Colonic mucosa (tissue), 4 donors: ENCODE measurements around the gene MEAF6. TPM values are rescaled to one million over a fixed set of nuclear protein-coding genes. Genes with fewer than 3 reads are reported as not detected.
"Not testable (repeated sequence)": the region's sequence is repeated elsewhere in the genome, so short reads cannot be mapped to it uniquely, and the experiment has no call there.

Experiments
- DNase-seq: peaks from one replicate; pipeline ENCODE4 v3.0.0-alpha.2; 2020
- H3K27ac ChIP-seq: fragments of 200-600 bp; one replicate; pipeline ENCODE4 v1.8.0; 2021
- H3K27me3 ChIP-seq: fragments of 200-600 bp; one replicate; pipeline ENCODE4 v1.8.0; 2021
- H3K36me3 ChIP-seq: fragments of 200-600 bp; one replicate; pipeline ENCODE4 v1.8.0; 2021
- H3K4me1 ChIP-seq: fragments of 200-600 bp; one replicate; pipeline ENCODE4 v1.8.0; 2021; ENCODE audit warnings: mild to moderate bottlenecking
- H3K4me3 ChIP-seq: fragments of 200-600 bp; one replicate; pipeline ENCODE4 v1.8.0; 2021
- H3K9ac ChIP-seq, 2 donors: one replicate each; pipeline ENCODE4 v1.7.0; 2013; ENCODE audit warnings: control low read depth in 2 of 2, low read depth in 2 of 2, low read length in 2 of 2
- H3K9me3 ChIP-seq: fragments of 200-600 bp; one replicate; pipeline ENCODE4 v1.8.0; 2021
- intact Hi-C: fragments of 100-400 bp; cut with DNase I; formaldehyde crosslinking; loops from one replicate; pipeline ENCODE4 v1.14.1; 2022
- total RNA-seq, 2 donors: library from RNA; stranded (reverse); fragmentation: NEBNext Ultra II Directional in 1 of 2; extraction: Animal tissue kit (Norgen Biotek cat#: 25700) in 1 of 2; gene quantifications; one replicate each; pipeline ENCODE4 v1.2.1, GENCODE V29; 2021
- TF ChIP-seq, protein P1 (sequence below): fragments of 200-600 bp; IDR thresholded peaks from one replicate; pipeline ENCODE4 v1.8.0; 2022; ENCODE audit warnings: antibody characterized with exemption, mild to moderate bottlenecking
- donor health status: healthy.
- donor health status: DM: no; HTN: no; CAD: no.
- donor health status: DM: no; HTN: no; CAD: no.

Gene MEAF6
- total RNA-seq, 2 donors from 2014 or later: 32.9 to 40.6 TPM

- Histone ChIP-seq H3K4me1 (peaks cover 5% of the 10 kb centered on the region), H3K36me3 (no peaks in the 10 kb centered on the region), H3K9me3 (no peaks in the 10 kb centered on the region), H3K9ac (peak overlapping the region; percentile 67 to 98), H3K4me3 (peak overlapping the region; percentile 99), H3K27ac (peak overlapping the region; percentile 68), H3K27me3 (no peaks in the 10 kb centered on the region)
- TF ChIP-seq, protein P1, sequence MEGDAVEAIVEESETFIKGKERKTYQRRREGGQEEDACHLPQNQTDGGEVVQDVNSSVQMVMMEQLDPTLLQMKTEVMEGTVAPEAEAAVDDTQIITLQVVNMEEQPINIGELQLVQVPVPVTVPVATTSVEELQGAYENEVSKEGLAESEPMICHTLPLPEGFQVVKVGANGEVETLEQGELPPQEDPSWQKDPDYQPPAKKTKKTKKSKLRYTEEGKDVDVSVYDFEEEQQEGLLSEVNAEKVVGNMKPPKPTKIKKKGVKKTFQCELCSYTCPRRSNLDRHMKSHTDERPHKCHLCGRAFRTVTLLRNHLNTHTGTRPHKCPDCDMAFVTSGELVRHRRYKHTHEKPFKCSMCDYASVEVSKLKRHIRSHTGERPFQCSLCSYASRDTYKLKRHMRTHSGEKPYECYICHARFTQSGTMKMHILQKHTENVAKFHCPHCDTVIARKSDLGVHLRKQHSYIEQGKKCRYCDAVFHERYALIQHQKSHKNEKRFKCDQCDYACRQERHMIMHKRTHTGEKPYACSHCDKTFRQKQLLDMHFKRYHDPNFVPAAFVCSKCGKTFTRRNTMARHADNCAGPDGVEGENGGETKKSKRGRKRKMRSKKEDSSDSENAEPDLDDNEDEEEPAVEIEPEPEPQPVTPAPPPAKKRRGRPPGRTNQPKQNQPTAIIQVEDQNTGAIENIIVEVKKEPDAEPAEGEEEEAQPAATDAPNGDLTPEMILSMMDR: no peak
- no peak for DNase-seq
- intact Hi-C loops: no loop called here
Observed at GRCh38 chr1:37553598-37553926, 39.0 kb upstream of the MEAF6 start.

DNA sequence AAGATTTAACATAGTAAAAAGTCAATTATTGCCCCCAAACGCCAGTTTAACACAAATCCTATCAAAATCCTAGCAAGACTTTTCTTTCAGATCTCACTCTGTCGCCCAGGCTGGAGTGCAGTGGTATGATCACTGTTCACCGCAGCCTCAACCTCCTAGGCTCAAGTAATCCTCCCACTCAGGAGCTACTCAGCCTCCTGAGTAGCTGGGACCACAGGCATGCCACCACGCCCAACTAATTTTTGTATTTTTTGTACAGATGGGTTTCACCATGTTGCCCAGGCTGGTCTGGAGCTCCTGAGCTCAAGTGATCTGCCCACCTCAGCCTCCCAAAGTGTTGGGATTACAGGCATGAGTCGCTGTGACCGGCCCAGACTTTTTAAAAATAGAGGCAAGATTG, 34.8 kb upstream of the MEAF6 start:
- DNase-seq: no peak
- TF ChIP-seq, protein P1: no peak

GRCh38 chr1:37545019-37545418, 30.5 kb upstream of the MEAF6 start:
- Histone ChIP-seq H3K36me3 (peaks cover 17% of the 10 kb centered on the region), H3K4me3 (no peak overlapping the region), H3K4me1 (no peaks in the 10 kb centered on the region), H3K9ac (no peak overlapping the region), H3K9me3 (no peaks in the 10 kb centered on the region), H3K27me3 (no peaks in the 10 kb centered on the region), H3K27ac (no peak overlapping the region)
- intact Hi-C loops: no loop called here
- TF ChIP-seq, protein P1: no peak
- DNase-seq: no peak

More for the DNA sequence above, 34.8 kb upstream of the MEAF6 start:
- Histone ChIP-seq H3K27ac (no peak overlapping the region), H3K9me3 (no peaks in the 10 kb centered on the region), H3K4me1 (peaks cover 5% of the 10 kb centered on the region), H3K9ac (no peak overlapping the region), H3K27me3 (no peaks in the 10 kb centered on the region), H3K36me3 (peaks cover 12% of the 10 kb centered on the region), H3K4me3 (no peak overlapping the region)
- intact Hi-C loops: no loop called here

GRCh38 chr1:37544530-37544929, 30.0 kb upstream of the MEAF6 start:
- Histone ChIP-seq H3K9ac (no peak overlapping the region), H3K4me3 (no peak overlapping the region), H3K27ac (no peak overlapping the region), H3K9me3 (no peaks in the 10 kb centered on the region), H3K36me3 (peaks cover 21% of the 10 kb centered on the region), H3K27me3 (no peaks in the 10 kb centered on the region), H3K4me1 (no peaks in the 10 kb centered on the region)
- intact Hi-C loops: no loop called here
- no peak for DNase-seq
- TF ChIP-seq, protein P1: no peak

DNA sequence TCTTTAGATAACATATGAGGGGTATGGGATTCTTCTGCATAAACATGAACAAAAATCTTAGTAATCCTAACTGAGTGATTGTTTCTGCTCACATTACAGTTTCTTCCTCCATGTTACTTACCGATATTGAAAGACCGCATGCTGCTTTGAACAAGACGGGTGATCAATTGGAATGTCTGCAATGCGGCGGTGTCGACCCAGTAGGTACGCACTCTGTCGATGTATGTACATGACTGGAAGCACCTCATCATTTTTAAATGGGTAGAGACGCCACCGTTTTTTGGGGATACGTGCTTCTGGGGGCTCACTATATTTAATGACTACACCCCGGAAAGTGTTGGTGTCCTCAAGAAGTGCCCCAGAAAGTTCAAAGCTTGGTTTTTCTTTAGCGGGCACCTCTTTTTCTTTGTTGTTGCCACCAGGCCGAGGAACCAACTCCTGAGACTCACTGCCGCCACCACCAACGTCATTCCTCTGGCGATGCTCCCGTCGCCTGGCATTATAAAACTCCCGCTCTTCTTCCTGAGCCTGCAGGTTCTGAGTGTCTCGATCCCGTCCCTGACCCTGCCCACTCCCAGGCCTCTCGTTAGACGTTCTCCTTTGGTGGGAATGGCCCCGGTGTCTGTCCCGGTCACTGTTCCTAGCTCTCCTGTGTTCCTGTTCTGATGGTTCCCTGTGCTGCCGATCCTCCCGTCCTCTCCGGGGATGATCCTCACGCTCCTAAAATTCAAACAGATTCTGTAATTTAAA, 25.6 kb upstream of the MEAF6 start:
- Histone ChIP-seq H3K36me3 (peaks cover 12% of the 10 kb centered on the region), H3K27ac (no peak overlapping the region), H3K4me3 (no peak overlapping the region), H3K9ac (no peak overlapping the region), H3K9me3 (no peaks in the 10 kb centered on the region), H3K27me3 (no peaks in the 10 kb centered on the region), H3K4me1 (no peaks in the 10 kb centered on the region)
- DNase-seq: no peak
- TF ChIP-seq, protein P1: no peak
- intact Hi-C loops: no loop called here

DNA sequence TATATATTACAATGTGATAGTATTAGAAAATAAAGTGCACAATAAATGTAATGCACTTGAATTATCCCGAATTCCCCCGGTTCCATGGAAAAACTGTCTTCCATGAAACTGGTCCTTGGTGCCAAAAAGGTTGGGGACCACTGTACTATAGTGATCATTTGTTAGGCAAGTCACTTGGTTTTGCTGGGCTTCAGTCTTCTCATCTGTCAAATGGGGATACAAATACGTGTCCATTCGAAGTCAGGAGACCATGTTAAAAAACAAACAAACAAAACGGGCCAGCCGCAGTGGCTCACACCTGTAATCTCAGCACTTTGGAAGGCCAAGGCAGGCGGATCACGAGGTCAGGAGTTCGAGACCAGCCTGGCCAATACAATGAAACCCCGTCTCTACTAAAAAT, 24.6 kb upstream of the MEAF6 start:
- H3K9me3 ChIP-seq, intact Hi-C loops, H3K9ac ChIP-seq, H3K4me3 ChIP-seq, H3K4me1 ChIP-seq, DNase-seq, H3K27me3 ChIP-seq, H3K27ac ChIP-seq: not testable (repeated sequence)
- peaks cover 12% of the 10 kb centered on the region for H3K36me3 ChIP-seq
